GM23338 (cell line): ENCODE results near the gene PIK3C3.

Experiments used
- CREB1 ChIP-seq: fragments of 250-450 bp; sonication (Bioruptor Pico); IDR thresholded peaks from 2 replicates; pipeline ENCODE4 v1.5.0; 2020; ENCODE audit warnings: low read depth, mild to moderate bottlenecking, moderate library complexity
- CTCF ChIP-seq, 2 experiments: fragments of 200-600 bp in 1 of 2; sonication (generic) in 1 of 2; conservative IDR thresholded peaks; 2 replicates each; pipeline versions ENCODE4 v1.5.1 to v1.6.1; 2016 to 2017; ENCODE audit warnings: antibody characterized with exemption in 2 of 2, low read depth in 2 of 2, mild to moderate bottlenecking in 2 of 2, moderate library complexity in 1 of 2
- EZH2 ChIP-seq: fragments of 200-600 bp; sonication (generic); IDR thresholded peaks from one replicate; pipeline ENCODE4 v1.8.0; 2017; ENCODE audit warnings: antibody characterized with exemption, mild to moderate bottlenecking, low read depth; ENCODE audit not compliant: unreplicated experiment
- EZH2phosphoT487 ChIP-seq: fragments of 200-600 bp; sonication (generic); IDR thresholded peaks from one replicate; pipeline ENCODE4 v1.8.1; 2018; ENCODE audit warnings: antibody characterized with exemption; ENCODE audit not compliant: unreplicated experiment
- ZNF462 ChIP-seq: fragments of 250-450 bp; sonication (Bioruptor Pico); IDR thresholded peaks from 2 replicates; pipeline ENCODE4 v1.5.0; 2020; ENCODE audit warnings: mild to moderate bottlenecking, moderate library complexity

- no peak for TF ChIP-seq CTCF (conservative IDR thresholded peaks at IDR 0.05; ENCODE audit: low read depth in 2 of 2)
- no peak for TF ChIP-seq EZH2
- TF ChIP-seq ZNF462: no peak
- no peak for TF ChIP-seq EZH2phosphoT487
- TF ChIP-seq CREB1 (CRISPR knock-in tag): no peak
Measured at GRCh38 chr18:41972067-41972925, 17.3 kb downstream of the PIK3C3 start.
